ENCODE data around the gene DDX17. TPM values are rescaled to one million over a fixed set of nuclear protein-coding genes. Genes with fewer than 3 reads are reported as not detected.

DDX17 gene
- total RNA-seq, 1 experiment from 2014 or later = 529 TPM

GRCh38 chr22:38452373-38453065 is 53.6 kb downstream of the DDX17 start:
- no CpG with 5 or more reads among the region's 25 CpGs for WGBS (ENCODE audit: extremely low coverage, insufficient read length, low lambda C conversion rate)
- no peak overlapping the region for H3K23ac ChIP-seq (ENCODE audit: insufficient read length, low read depth, low read length)
- H3K14ac ChIP-seq (ENCODE audit: insufficient read depth, low read length) = no peak overlapping the region
- H4K8ac ChIP-seq (replicated peaks; ENCODE audit: insufficient read length, low read depth, low read length) = no peak overlapping the region
- Mint-ChIP-seq H3K27ac (no peak overlapping the region; a peak in 1 of 7 replicates), H3K36me3 (ENCODE audit: insufficient read depth in 1 of 3, low read depth in 3 of 3) (no peaks in the 10 kb centered on the region; a peak in 2 of 7 replicates), H3K9me3 (no peaks in the 10 kb centered on the region; a peak in 1 of 5 replicates), H3K27me3 (ENCODE audit: low read depth) (peaks cover 74% of the 10 kb centered on the region), H3K4me1 (peaks cover 29 to 49% of the 10 kb centered on the region in 2 experiments), H3K4me3 (peak overlapping the region in 1 of 2 experiments; percentile 67; a peak in 2 of 5 replicates)
- no peak overlapping the region for H3K56ac ChIP-seq (ENCODE audit: insufficient read length, low read depth, low read length)
- H2AFZ ChIP-seq (ENCODE audit: low read length) = no peak overlapping the region
- H3K23me2 ChIP-seq (ENCODE audit: insufficient read length, low read depth, low read length, poor library complexity, severe bottlenecking) = peaks cover 12% of the 10 kb centered on the region
- H3K79me1 ChIP-seq (ENCODE audit: insufficient read depth, low read depth, low read length, poor library complexity, severe bottlenecking) = no peaks in the 10 kb centered on the region
- TF ChIP-seq CTCF (conservative IDR thresholded peaks at IDR 0.05) = no peak
- H3K9me3 ChIP-seq (ENCODE audit: control insufficient read depth, low read depth, low read length) = no peaks in the 10 kb centered on the region
- H3K4me2 ChIP-seq (ENCODE audit: insufficient read depth, insufficient read length, low read length) = no peak overlapping the region
- H4K91ac ChIP-seq (ENCODE audit: insufficient read length, low read depth, low read length) = no peak overlapping the region
- H3K27me3 ChIP-seq (ENCODE audit: insufficient read depth, low read length) = peaks cover 19% of the 10 kb centered on the region
- no peak overlapping the region for H2AK5ac ChIP-seq (ENCODE audit: insufficient read length, low read length)
- H4K5ac ChIP-seq (ENCODE audit: insufficient read length, low read depth, low read length) = no peak overlapping the region
- no peaks in the 10 kb centered on the region for H3K79me2 ChIP-seq (ENCODE audit: insufficient read depth, low read length)
- H3K9ac ChIP-seq (ENCODE audit: extremely low read depth, insufficient read length, low read length) = no peak overlapping the region
- no peak overlapping the region for H2BK20ac ChIP-seq (ENCODE audit: low read depth, low read length, poor library complexity, severe bottlenecking)
- H2BK12ac ChIP-seq (ENCODE audit: insufficient read length, low read depth, low read length) = no peak overlapping the region
- peaks cover 3% of the 10 kb centered on the region; the same call in 1 of the 2 replicates for H3K4me1 ChIP-seq (ENCODE audit: insufficient read depth, low read length)
- H2BK15ac ChIP-seq (ENCODE audit: low read depth, low read length) = no peak overlapping the region
- H3K4ac ChIP-seq (ENCODE audit: low read depth, low read length) = no peak overlapping the region
- H2BK5ac ChIP-seq (ENCODE audit: insufficient read length, low read length) = no peak overlapping the region
- peaks cover 4% of the 10 kb centered on the region for H4K20me1 ChIP-seq (ENCODE audit: control insufficient read depth, insufficient read depth, insufficient read length)
- no peak overlapping the region for H2BK120ac ChIP-seq (ENCODE audit: low read depth, low read length, poor library complexity, severe bottlenecking)
- H3T11ph ChIP-seq (ENCODE audit: low read length) = no peak overlapping the region
- no peak for DNase-seq
- no peak overlapping the region for H3K18ac ChIP-seq (ENCODE audit: insufficient read length, low read depth, low read length)
- no peak overlapping the region for H3K27ac ChIP-seq (ENCODE audit: insufficient read length, low read depth, low read length)
